GM19324 (cell line): ENCODE data around the gene OR8I2.
"Not testable (repeated sequence)": the region's sequence is repeated elsewhere in the genome, so short reads cannot be mapped to it uniquely, and the experiment has no call there.

Source experiments
- ATAC-seq: cut with Tn5 transposase; IDR thresholded peaks from one replicate; pipeline ENCODE4 v1.9.1; 2021; ENCODE audit warnings: mild to moderate bottlenecking, moderate library complexity; ENCODE audit not compliant: unreplicated experiment, low FRiP score

OR8I2 gene

DNA sequence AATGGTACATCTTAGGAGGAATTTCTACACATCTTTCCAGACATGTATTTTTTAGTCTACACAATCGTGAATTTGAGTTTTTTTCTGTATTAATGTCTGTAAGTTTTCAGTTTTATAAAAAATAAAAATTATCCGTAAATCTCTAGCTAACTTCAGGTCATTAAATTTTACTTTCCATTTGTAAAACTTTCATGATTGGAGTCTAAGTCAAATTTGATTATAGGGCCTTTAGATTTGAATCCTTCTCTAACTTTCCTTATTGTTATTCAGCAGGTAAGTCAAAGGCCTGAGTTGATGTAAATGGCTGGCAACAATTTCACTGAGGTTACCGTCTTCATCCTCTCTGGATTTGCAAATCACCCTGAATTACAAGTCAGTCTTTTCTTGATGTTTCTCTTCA, at the start of gene OR8I2:
Gene OR8I2 (plus strand): TSS at position 301 of the 400 bp plus-strand sequence. CDS start 0 bp downstream, at position 301.
- ATAC-seq: no peak

DNA sequence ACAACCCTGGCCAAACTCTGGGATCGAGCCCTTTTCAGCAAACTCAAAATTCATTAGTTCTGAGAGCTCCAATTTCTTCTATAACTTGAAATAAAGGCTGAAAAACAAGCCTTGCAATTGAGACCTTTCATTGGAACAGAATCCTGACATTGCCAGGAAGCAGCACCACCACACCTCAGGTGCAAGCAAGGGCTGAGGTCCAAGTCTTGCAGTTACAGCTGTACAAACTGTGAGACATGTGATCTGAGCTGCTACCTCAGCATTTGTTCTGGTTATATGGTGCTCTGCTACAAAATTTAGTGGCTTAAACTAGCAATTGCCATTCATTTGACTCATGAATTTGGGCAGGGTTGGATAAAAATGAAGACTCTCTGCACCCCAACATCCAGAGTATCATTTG, 47.6 kb upstream of the OR8I2 start:
- no peak for ATAC-seq

DNA sequence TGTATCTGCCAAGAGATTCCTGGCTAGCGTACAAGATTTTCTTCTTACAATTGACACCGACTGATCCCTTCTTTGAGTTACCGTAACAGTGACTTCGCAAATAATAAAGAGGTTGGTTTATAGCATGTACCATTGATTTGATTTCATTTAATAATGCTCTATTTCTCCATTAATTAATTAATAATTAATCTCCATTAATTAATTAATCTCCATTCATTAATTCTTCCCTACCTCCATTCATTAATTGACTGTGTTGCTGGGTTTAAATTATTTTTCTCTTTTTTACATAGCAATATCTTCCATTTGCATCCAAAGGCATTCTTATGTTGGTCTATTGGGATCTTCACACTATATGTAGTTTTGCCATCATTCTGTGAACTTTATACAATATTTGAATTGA, 44.6 kb upstream of the OR8I2 start:
- ATAC-seq: no peak

DNA sequence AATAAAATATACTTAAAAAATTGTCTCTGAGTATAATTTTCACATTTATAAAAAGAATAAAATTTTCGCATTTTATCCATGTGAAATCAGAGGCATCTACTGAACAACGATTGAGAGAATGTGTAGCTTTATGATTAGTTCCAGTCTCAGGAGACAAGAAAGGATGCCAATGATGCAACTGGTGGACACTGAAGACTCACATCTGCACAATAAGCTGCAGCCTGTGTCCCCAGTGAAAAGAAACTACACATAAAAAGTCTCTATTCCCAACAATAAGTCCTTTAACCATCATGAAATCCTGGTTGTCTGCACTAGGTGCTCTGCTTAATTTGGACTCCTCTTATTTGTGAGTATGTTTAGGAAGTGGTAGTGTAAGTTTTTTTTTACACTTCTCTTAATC, 43.6 kb upstream of the OR8I2 start:
- no peak for ATAC-seq

DNA sequence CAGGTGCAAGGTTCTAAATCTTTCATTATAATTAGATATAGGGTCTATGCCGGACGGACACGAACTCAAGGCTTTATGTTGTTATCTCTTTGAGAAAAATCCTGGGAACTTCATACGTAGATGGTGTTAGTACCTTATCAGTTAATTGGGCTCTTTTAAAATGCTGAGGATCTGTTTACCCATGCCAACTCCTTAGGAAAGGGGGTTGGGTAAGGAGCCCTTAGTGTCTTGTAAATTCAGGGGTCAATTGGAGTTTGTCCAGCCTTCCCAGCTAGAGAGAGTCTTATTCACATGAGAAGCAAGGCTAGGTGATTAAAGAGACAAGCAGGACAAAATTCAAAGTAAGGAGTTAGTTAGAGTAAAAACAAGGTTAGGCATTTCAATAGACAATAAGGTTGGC, 36.7 kb upstream of the OR8I2 start:
- ATAC-seq: not testable (repeated sequence)

DNA sequence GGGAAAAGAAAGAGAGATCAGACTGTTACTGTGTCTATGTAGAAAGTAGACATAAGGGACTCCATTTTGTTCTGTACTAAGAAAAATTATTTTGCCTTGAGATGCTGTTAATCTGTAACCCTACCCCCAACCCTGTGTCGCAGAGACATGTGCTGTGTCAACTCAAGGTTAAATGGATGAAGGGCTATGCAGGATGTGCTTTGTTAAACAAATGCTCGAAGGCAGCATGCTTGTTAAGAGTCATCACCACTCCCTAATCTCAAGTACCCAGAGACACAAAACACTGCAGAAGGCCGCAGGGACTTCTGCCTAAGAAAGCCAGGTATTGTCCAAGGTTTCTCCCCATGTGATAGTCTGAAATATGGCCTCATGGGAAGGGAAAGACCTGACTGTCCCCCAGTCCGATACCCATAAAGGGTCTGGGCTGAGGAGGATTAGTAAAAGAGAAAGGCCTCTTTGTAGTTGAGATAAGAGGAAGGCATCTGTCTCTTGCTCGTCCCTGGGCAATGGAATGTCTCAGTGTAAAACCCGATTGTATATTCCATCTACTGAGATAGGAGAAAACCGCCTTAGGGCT, 35.4 kb upstream of the OR8I2 start:
- ATAC-seq: not testable (repeated sequence)

DNA sequence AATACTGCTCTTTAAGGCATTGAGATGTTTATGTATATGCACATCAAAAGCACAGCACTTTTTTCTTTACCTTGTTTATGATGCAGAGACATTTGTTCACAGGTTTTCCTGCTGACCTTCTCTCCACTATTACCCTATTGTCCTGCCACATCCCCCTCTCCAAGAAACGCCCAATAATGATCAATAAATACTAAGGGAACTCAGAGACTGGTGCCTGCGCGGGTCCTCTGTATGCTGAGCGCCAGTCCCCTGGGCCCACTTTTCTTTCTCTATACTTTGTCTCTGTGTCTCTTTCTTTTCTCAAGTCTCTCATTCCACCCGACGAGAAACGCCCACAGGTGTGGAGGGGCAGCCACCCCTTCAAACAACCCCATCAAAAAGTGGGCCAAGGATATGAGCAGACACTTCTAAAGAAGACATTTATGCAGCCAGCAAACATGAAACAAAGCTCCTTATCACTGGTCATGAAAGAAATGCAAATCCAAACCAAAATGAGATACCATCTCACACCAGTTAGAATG, 34.8 kb upstream of the OR8I2 start:
- ATAC-seq: not testable (repeated sequence)

DNA sequence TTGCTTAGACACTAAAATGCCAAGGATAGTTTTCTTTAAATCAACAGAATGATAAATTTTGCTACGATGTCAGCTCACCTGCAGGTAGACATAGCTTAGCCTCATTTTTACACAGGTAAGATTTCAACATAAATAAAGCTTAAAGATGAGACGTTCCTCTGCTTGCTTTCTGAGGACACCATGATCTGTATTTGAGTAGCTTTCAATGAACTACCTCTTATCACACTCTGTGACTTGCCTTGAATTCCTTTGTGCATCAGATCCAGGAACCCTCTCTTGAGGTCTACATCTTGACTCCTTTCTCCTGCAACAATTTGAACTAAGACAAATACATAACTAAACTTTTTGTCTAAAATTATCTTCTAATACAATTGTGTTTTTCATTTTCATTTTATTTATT, 26.1 kb upstream of the OR8I2 start:
- no peak for ATAC-seq

DNA sequence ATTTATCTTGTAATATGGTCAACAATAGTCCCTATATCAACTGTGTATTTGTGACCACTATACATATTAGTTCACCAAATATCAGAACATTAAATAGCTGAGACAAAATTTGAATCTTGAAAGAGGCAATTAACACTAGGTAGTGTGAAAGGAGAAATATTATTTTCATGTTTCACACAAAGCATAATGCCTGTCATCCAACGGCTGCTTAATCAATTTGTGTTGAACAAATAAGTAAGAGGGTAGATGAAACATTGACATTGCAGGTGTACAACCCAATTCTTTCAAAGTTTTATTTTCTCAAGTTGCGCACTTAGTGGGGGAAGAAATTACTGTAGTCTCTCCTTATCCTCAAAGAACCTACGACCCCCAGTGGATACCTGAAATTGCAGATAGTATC, 3.4 kb upstream of the OR8I2 start:
- ATAC-seq: no peak

DNA sequence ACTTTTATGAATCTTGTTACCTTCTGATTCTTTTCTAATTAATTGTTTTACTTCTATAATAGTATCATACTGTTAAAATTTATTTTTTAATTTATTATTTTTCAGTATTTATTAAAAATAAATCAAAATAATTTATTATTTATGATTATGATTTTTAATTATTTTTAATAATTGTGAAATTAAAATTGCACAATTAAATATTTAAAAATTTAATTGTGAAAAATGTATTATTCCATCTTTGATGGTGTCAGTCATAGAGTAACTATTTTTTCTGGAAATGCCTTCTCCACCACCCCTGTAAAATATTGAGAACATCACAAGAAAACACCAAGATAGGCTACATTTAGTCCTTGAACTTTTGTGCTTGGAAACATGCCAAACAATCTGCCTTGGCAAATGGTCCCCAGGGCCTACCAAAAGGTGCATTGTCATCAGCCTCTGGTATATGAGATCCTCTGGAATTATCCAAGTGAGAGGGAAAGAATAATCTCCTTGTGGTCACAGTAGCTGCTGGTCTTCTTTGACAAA, 10.2 kb downstream of the OR8I2 start, which contains the start of gene OR8H2:
Gene OR8H2 (plus strand): TSS at position 478 of the 528 bp plus-strand sequence. CDS start 1,356 bp downstream, outside the sequence.
- ATAC-seq: no peak

DNA sequence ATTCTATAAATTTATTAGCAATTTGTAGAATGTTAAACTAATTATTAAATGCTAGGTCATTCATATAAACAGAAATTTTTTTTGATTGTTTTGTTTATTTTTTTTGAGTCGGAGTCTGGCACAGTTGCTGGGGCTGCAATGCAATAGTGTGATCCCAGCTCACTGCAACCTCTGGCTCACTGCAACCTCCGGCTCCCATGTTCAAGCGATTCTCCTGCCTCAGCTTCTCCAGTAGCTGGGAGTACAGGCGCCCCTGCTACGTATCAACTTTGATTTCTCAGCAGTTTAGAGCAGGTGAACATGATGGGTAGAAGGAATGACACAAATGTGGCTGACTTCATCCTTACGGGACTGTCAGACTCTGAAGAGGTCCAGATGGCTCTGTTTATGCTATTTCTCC, 29.0 kb downstream of the OR8I2 start, which contains the start of gene OR8H3:
Gene OR8H3 (plus strand): TSS at position 301 of the 400 bp plus-strand sequence. CDS start 0 bp downstream, at position 301.
- no peak for ATAC-seq

DNA sequence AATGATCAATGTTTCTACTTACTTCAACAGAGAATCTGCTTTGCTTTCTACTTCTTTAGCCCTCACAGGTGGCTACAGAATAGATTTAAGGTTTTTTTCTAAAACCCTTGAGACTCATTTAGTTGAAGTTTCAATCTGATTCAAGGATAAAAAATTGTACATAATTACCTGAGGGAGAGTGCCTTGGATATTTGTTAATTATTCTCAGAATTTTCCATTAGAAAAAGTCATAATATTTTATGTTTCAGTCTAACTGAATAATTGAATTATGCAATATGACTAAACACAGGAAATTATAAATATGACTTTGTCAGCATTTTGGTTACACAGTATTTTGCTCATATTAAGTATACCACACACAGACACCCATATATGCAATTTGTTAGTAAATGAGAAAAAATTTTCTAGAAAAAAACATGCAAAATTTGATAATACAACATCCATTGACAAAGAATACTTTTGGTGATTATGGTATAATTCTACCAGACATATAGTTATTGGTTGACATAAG, 47.1 kb downstream of the OR8I2 start, which contains the start of gene OR8J3:
Gene OR8J3 (minus strand): TSS at position 51 of the 511 bp plus-strand sequence. CDS start 2,483 bp downstream, outside the sequence.
- ATAC-seq: no peak

DNA sequence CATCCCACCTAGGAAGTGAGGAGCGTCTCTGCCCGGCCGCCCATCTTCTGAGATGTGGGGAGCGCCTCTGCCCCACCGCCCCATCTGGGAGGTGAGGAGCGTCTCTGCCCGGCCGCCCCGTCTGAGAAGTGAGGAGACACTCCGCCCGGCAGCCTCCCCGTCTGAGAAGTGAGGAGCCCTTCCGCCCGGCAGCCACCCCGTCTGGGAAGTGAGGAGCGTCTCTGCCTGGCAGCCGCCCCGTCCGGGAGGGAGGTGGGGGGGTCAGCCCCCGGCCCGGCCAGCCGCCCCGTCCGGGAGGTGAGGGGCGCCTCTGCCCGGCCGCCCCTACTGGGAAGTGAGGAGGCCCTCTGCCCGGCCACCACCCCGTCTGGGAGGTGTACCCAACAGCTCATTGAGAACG, 50.6 kb downstream of the OR8I2 start:
- not testable (repeated sequence) for ATAC-seq
